Gastroesophageal sphincter (tissue), 4 donors: Measurements from ENCODE around the gene RNF111. TPM values are rescaled to one million over a fixed set of nuclear protein-coding genes. Genes with fewer than 3 reads are reported as not detected.

Source experiments
- ATAC-seq: fragments of 150-250 bp; one replicate; pipeline ENCODE4 v1.9.1; 2016; ENCODE audit warnings: mild to moderate bottlenecking, moderate library complexity
- H3K27ac ChIP-seq, 4 donors: fragments of 200-600 bp; sonication (generic) in 3 of 4; 1 replicate in 3 of 4; 2 replicates in 1 of 4; pipeline ENCODE4 v1.5.1; 2016 to 2019
- H3K27me3 ChIP-seq: fragments of 200-600 bp; sonication (generic); one replicate; pipeline ENCODE4 v1.5.1; 2019
- H3K36me3 ChIP-seq, 2 donors: fragments of 200-600 bp; sonication (generic); one replicate each; pipeline ENCODE4 v1.5.1; 2019; ENCODE audit warnings: control low read depth in 1 of 2
- H3K4me1 ChIP-seq, 3 donors: fragments of 200-600 bp; sonication (generic); 1 replicate in 2 of 3; 2 replicates in 1 of 3; pipeline ENCODE4 v1.5.1; 2016 to 2019; ENCODE audit warnings: control low read depth in 2 of 3
- H3K4me3 ChIP-seq, 2 donors: fragments of 200-600 bp; sonication (generic); one replicate each; pipeline ENCODE4 v1.5.1; 2019; ENCODE audit warnings: mild to moderate bottlenecking in 1 of 2, moderate library complexity in 1 of 2
- H3K9me3 ChIP-seq, 3 donors: fragments of 200-600 bp; sonication (generic); one replicate each; pipeline ENCODE4 v1.5.1; 2017 to 2019; ENCODE audit warnings: control low read depth in 2 of 3
- CTCF ChIP-seq, 4 experiments: fragments of 200-600 bp in 2 of 4; fragments of 450-650 bp in 2 of 4; sonication (generic) in 1 of 4; IDR thresholded peaks; one replicate each; pipeline ENCODE4 v1.5.1; 2017 to 2019; ENCODE audit warnings: antibody characterized with exemption in 4 of 4, mild to moderate bottlenecking in 2 of 4, moderate library complexity in 2 of 4
- EP300 ChIP-seq: sonication (generic); formaldehyde crosslinking; IDR thresholded peaks from one replicate; pipeline ENCODE4 v1.6.1; 2017; ENCODE audit warnings: antibody characterized with exemption, mild to moderate bottlenecking
- POLR2A ChIP-seq, 2 donors: fragments of 450-650 bp; IDR thresholded peaks; one replicate each; pipeline ENCODE4 v1.6.1; 2017; ENCODE audit warnings: antibody characterized with exemption in 2 of 2, mild to moderate bottlenecking in 2 of 2, moderate library complexity in 1 of 2
- POLR2AphosphoS5 ChIP-seq: sonication (generic); formaldehyde crosslinking; IDR thresholded peaks from one replicate; pipeline ENCODE4 v1.6.1; 2017; ENCODE audit warnings: antibody characterized with exemption
- WGBS, 2 donors: methylation state at CpG; one replicate each; pipeline ENCODE4 v1.1.5; 2018; ENCODE audit warnings: low coverage in 1 of 2; 5-methylcytosine and 5-hydroxymethylcytosine counted together
- total RNA-seq, 4 donors: library from RNA; depleted of rRNA; stranded (reverse); fragments of >200 nt; gene quantifications; one replicate each; pipeline ENCODE4 v1.1.0, GENCODE V29; 2016

RNF111 gene
- total RNA-seq, 4 donors from 2014 or later: 17.5 to 20.4 (median 18.5) TPM

- Histone ChIP-seq H3K36me3 (no peaks in the 10 kb centered on the region), H3K4me3 (no peak overlapping the region), H3K9me3 (no peaks in the 10 kb centered on the region), H3K4me1 (peaks cover 0 to 22% (median 0%) of the 10 kb centered on the region in 3 donors), H3K27ac (no peak overlapping the region), H3K27me3 (no peaks in the 10 kb centered on the region)
- TF ChIP-seq POLR2AphosphoS5: no peak
- no peak for TF ChIP-seq CTCF (IDR thresholded peaks at IDR 0.05)
- TF ChIP-seq POLR2A (IDR thresholded peaks at IDR 0.05): no peak
- no peak for TF ChIP-seq EP300
- 60% methylated on average over 1 of the region's 2 CpGs; no CpG with 5 or more reads in 1 of the 2 donors for WGBS, 2 donors
- no peak for ATAC-seq
Observed at GRCh38 chr15:59017449-59017848, 30.0 kb downstream of the RNF111 start.

GRCh38 chr15:59018833-59019232, 31.4 kb downstream of the RNF111 start:
- TF ChIP-seq POLR2AphosphoS5 (no peak), EP300 (no peak), POLR2A (IDR thresholded peaks at IDR 0.05) (no peak)
- Histone ChIP-seq H3K4me3 (no peak overlapping the region), H3K4me1 (peaks cover 0 to 15% (median 0%) of the 10 kb centered on the region in 3 donors), H3K9me3 (no peaks in the 10 kb centered on the region), H3K36me3 (no peaks in the 10 kb centered on the region), H3K27me3 (no peaks in the 10 kb centered on the region), H3K27ac (no peak overlapping the region)
- no peak for ATAC-seq
- WGBS, 2 donors: 89% methylated on average over 5 of the region's 5 CpGs; no CpG with 5 or more reads in 1 of the 2 donors

- Histone ChIP-seq H3K27me3 (no peaks in the 10 kb centered on the region), H3K36me3 (no peaks in the 10 kb centered on the region), H3K27ac (no peak overlapping the region), H3K4me3 (no peak overlapping the region), H3K4me1 (peaks cover 0 to 6% (median 0%) of the 10 kb centered on the region in 3 donors), H3K9me3 (no peaks in the 10 kb centered on the region)
- ATAC-seq: no peak
- no peak for TF ChIP-seq EP300
- TF ChIP-seq POLR2A (IDR thresholded peaks at IDR 0.05): no peak
- no peak for TF ChIP-seq POLR2AphosphoS5
- TF ChIP-seq CTCF (IDR thresholded peaks at IDR 0.05): no peak
Observed at GRCh38 chr15:59020322-59020721, 32.9 kb downstream of the RNF111 start.

GRCh38 chr15:59022188-59022587, 34.7 kb downstream of the RNF111 start:
- no peaks in the 10 kb centered on the region for H3K9me3 ChIP-seq
- TF ChIP-seq EP300: no peak
- 94 to 100% methylated on average over 1 of the region's 1 CpG for WGBS, 2 donors
- H3K4me3 ChIP-seq: no peak overlapping the region
- no peak overlapping the region for H3K27ac ChIP-seq
- H3K4me1 ChIP-seq: peaks cover 0 to 6% (median 0%) of the 10 kb centered on the region in 3 donors
- ATAC-seq: no peak
- H3K27me3 ChIP-seq: no peaks in the 10 kb centered on the region
- H3K36me3 ChIP-seq: no peaks in the 10 kb centered on the region

GRCh38 chr15:59026207-59026606, 38.7 kb downstream of the RNF111 start:
- 84 to 88% methylated on average over 3 of the region's 3 CpGs for WGBS, 2 donors
- no peak overlapping the region for H3K27ac ChIP-seq
- peaks cover 0 to 6% of the 10 kb centered on the region in 2 donors for H3K36me3 ChIP-seq
- no peaks in the 10 kb centered on the region for H3K9me3 ChIP-seq
- H3K4me1 ChIP-seq: peaks cover 0 to 9% (median 0%) of the 10 kb centered on the region in 3 donors
- H3K4me3 ChIP-seq: no peak overlapping the region
- ATAC-seq: no peak
- TF ChIP-seq POLR2AphosphoS5 (no peak), EP300 (no peak), CTCF (IDR thresholded peaks at IDR 0.05) (no peak), POLR2A (IDR thresholded peaks at IDR 0.05) (no peak)
- H3K27me3 ChIP-seq: no peaks in the 10 kb centered on the region

GRCh38 chr15:59028387-59028955, 41.0 kb downstream of the RNF111 start:
- Histone ChIP-seq H3K9me3 (no peaks in the 10 kb centered on the region), H3K27ac (no peak overlapping the region), H3K27me3 (no peaks in the 10 kb centered on the region), H3K4me1 (peaks cover 0 to 19% (median 0%) of the 10 kb centered on the region in 3 donors), H3K36me3 (peaks cover 0 to 19% of the 10 kb centered on the region in 2 donors), H3K4me3 (no peak overlapping the region)
- 81 to 89% methylated on average over 2 to 3 of the region's 4 CpGs for WGBS, 2 donors
- TF ChIP-seq POLR2A (IDR thresholded peaks at IDR 0.05): no peak
- TF ChIP-seq CTCF (IDR thresholded peaks at IDR 0.05): no peak
- no peak for TF ChIP-seq EP300
- ATAC-seq: no peak
